ENCODE measurements around the gene SECISBP2L.

DNA sequence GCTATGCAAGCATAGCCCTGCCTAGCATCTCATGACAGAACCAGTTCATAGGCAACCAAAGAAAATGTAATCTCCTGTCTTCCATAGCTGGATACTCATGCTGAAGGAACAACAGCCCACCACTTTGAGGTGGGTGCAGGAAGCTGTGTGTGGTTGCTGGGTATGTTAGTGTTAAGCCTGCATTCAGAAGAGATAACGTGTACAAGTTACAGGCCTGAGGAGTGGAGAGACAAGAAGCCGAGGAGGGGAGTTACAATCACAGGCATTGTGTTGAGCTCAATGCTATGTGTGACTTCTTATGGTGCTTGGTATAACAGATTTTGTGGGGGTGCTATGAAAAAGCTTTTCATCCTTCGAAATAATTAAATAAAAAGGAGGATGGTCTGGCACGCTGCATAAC lies 42.8 kb upstream of the SECISBP2L start:
- TF ChIP-seq, protein P1, sequence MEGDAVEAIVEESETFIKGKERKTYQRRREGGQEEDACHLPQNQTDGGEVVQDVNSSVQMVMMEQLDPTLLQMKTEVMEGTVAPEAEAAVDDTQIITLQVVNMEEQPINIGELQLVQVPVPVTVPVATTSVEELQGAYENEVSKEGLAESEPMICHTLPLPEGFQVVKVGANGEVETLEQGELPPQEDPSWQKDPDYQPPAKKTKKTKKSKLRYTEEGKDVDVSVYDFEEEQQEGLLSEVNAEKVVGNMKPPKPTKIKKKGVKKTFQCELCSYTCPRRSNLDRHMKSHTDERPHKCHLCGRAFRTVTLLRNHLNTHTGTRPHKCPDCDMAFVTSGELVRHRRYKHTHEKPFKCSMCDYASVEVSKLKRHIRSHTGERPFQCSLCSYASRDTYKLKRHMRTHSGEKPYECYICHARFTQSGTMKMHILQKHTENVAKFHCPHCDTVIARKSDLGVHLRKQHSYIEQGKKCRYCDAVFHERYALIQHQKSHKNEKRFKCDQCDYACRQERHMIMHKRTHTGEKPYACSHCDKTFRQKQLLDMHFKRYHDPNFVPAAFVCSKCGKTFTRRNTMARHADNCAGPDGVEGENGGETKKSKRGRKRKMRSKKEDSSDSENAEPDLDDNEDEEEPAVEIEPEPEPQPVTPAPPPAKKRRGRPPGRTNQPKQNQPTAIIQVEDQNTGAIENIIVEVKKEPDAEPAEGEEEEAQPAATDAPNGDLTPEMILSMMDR (conservative IDR thresholded peaks at IDR 0.05; ENCODE audit: low read depth, low read length) = no peak
- TF ChIP-seq POLR2A (IDR thresholded peaks at IDR 0.05; ENCODE audit: low read depth, low read length) (no peak), MXI1 (IDR thresholded peaks at IDR 0.05; ENCODE audit: borderline replicate concordance, low read depth, low read length) (no peak), CEBPB (IDR thresholded peaks at IDR 0.05; ENCODE audit: low read depth, low read length) (no peak), BHLHE40 (IDR thresholded peaks at IDR 0.05; ENCODE audit: low read depth, low read length) (no peak), CHD1 (IDR thresholded peaks at IDR 0.05; ENCODE audit: low read depth, low read length) (no peak)
